Activated CD4-positive, alpha-beta T cell treated with anti-CD3 and anti-CD28 coated beads, Interleukin-2, amount 50 U/mL, for 24 hours (primary cell): ENCODE results near the gene WWC1.

Experiments used
- DNase-seq, 2 donors: peaks; one replicate each; pipeline ENCODE4 v3.0.0-alpha.2; 2020; ENCODE audit warnings: low read depth in 1 of 2, low spot score in 1 of 2

Gene WWC1

GRCh38 chr5:168477060-168477459 is 185.6 kb downstream of the WWC1 start:
- no peak for DNase-seq

GRCh38 chr5:168479166-168479565 is 187.7 kb downstream of the WWC1 start:
- no peak for DNase-seq

DNA sequence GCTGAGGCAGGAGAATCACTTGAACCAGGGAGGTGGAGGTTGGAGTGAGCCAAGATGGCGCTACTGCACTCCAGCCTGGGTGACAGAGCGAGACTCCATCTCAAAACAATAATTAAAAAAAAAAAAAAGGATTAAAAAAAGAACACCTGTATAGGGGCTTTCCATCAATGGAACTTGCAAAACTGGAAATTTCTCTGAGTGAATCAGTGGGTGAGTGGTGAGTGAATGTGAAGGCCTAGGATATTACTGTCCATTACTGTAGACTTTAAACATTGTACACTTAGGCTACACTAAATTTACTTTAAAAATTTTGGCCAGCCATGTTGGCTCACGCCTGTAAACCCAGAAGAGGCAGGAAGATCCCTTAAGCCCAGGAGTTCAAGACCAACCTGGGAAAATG is 189.2 kb downstream of the WWC1 start:
- DNase-seq = no peak

DNA sequence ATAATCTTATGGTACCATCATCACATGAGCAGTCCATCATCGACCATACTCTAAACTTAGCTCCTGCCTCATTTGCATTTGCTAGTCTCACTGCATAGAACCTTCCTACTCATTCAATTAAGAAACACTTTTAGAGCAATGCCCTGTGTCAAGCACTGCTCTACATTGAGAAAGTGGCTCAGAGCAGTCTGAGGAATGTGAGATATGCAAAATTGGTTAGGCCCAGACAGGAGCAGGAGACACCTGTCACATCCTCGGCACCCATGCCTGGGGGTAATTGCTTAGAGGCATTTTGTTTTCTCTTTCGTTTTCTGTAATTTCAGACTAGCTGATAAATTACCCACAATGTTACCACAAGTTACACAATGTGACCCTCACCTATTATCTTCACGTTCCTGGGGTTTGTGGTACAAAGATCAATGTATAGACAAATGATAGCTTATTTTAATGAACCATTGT is 189.9 kb downstream of the WWC1 start:
- DNase-seq = no peak

DNA sequence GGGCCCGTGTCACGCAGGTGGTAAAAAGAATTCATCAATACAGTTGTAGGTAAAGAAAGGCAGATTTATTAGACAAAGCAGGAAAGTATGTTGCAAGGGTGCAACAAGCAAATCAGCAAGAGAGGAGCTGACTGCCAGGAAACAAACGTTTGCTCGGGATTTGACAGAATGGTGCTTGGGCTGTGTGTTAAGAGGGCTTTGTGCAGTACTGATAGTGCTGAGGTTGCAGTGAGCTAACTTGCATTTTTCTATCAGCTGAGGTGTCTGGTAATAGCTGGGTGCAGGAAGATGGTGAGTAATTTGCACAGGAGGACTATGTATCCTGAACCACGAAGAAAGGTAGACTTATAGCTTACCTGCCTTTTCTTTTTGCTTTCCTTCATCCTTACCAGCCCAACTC is 190.9 kb downstream of the WWC1 start:
- no peak for DNase-seq

GRCh38 chr5:168486136-168486879 is 194.9 kb downstream of the WWC1 start, which contains the start of gene RARS1:
Gene RARS1 (plus strand): TSS chr5:168486471. CDS start chr5:168486499, 28 bp downstream.
- DNase-seq = peak; percentile 75 to 88

GRCh38 chr5:168489059-168489458 is 197.6 kb downstream of the WWC1 start:
- DNase-seq = no peak

- DNase-seq = no peak
These were observed 202.7 kb downstream of the WWC1 start for GRCh38 chr5:168494057-168494555.

DNA sequence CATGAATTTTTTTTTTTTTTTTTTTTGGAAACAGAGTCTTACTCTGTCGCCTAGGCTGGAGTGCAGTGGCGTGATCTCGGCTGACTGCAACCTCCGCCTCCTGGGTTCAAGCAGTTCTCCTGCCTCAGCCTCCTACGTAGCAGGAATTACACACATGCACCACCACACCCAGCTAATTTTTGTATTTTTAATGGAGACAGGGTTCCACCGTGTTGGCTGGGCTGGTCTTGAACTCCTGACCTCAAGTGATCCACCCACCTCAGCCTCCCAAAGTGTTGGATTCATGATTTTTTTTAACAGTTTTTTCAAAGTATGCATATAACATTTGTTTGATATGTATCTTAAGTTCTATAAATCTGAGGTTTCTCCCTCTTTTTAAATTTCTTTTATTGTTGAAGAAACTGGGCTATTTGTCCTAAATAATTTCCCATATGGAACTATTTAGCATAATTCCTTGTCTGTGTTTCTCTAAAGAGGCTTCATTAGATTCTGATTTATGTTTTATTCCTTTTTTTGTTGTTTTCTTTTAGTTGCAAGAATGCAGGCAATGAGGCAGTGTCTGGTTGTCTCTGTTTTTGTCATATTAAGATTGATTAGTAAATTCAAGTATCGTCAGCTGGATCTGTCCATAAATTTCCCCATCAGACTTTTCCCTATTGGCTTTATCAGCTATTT is 211.3 kb downstream of the WWC1 start:
- no peak for DNase-seq

DNA sequence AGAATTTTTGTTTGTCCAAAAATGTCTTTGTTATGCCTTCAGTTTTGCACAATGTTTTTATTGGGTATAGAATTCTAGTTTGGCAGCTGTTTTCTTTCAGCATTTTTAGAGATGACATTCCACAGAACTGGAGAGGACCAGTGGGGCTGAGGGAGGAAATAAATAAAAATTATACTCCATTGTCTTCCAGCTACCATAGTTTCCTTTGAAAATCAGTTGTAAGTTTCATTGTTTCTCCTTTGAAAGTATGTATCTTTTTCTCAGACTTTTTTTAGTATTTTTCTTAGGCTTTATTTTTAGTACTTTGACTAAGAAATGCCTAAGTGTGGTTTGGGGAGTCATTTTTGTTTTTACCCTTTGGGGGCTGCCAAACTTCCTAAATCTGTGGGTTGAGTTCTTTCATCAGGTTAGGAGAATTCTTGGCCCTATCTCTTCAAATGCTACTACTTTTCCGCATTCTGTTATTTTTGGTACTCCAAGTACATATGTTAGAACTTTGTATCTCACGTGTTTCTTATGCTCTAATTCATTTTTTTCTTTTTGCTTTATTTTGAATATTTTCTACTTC is 222.5 kb downstream of the WWC1 start:
- DNase-seq = no peak
